Renal cortex interstitium (tissue), 11 donors: ENCODE results near the gene SRSF12. TPM values are rescaled to one million over a fixed set of nuclear protein-coding genes. Genes with fewer than 3 reads are reported as not detected.
"Not testable (repeated sequence)": the region's sequence is repeated elsewhere in the genome, so short reads cannot be mapped to it uniquely, and the experiment has no call there.

Experiments
- DNase-seq, 11 donors: peaks; one replicate each; pipeline ENCODE4 v3.0.0-alpha.2; 2013; ENCODE audit warnings: low read depth in 9 of 11, low spot score in 4 of 11; ENCODE audit errors: extremely low read depth in 1 of 11
- polyA plus RNA-seq, 3 donors: library from polyadenylated mRNA; unstranded; fragments of 120-200 nt; gene quantifications; one replicate each; pipeline ENCODE4 v1.2.1, GENCODE V29; 2013; ENCODE audit not compliant: insufficient read length in 3 of 3

The SRSF12 gene
- polyA plus RNA-seq, 3 donors = 14.0 to 17.4 (median 16.3) TPM

- no peak for DNase-seq
Measured at GRCh38 chr6:89138173-89138572, 20.3 kb upstream of the SRSF12 start.

- no peak for DNase-seq
Measured at GRCh38 chr6:89134723-89135122, 16.9 kb upstream of the SRSF12 start.

GRCh38 chr6:89133981-89134380 lies 16.1 kb upstream of the SRSF12 start:
- no peak for DNase-seq

- no peak for DNase-seq
Measured at GRCh38 chr6:89132057-89132456, 14.2 kb upstream of the SRSF12 start.

GRCh38 chr6:89131599-89131998 lies 13.7 kb upstream of the SRSF12 start:
- no peak for DNase-seq

- DNase-seq = not testable (repeated sequence)
Measured at GRCh38 chr6:89128256-89128671, 10.4 kb upstream of the SRSF12 start.

GRCh38 chr6:89122625-89123024 lies 4.8 kb upstream of the SRSF12 start:
- DNase-seq = peak in 1 of 11 donors; percentile 38

- DNase-seq = no peak
Measured at GRCh38 chr6:89121934-89122333, 4.1 kb upstream of the SRSF12 start.

- no peak for DNase-seq
Measured at GRCh38 chr6:89120371-89120770, 2.5 kb upstream of the SRSF12 start.

- DNase-seq = no peak
Measured at GRCh38 chr6:89118931-89119330, 1.1 kb upstream of the SRSF12 start.

- peak in 1 of 11 donors; percentile 13 for DNase-seq
Measured at GRCh38 chr6:89116702-89117101, 1.2 kb downstream of the SRSF12 start.

GRCh38 chr6:89111933-89112332 lies 5.9 kb downstream of the SRSF12 start:
- DNase-seq = no peak

GRCh38 chr6:89110284-89110683 lies 7.6 kb downstream of the SRSF12 start:
- DNase-seq = no peak

GRCh38 chr6:89100114-89100513 lies 17.8 kb downstream of the SRSF12 start:
- DNase-seq = no peak

GRCh38 chr6:89098461-89098860 lies 19.4 kb downstream of the SRSF12 start:
- no peak for DNase-seq

GRCh38 chr6:89087881-89088280 lies 30.0 kb downstream of the SRSF12 start:
- DNase-seq = no peak

- no peak for DNase-seq
Measured at GRCh38 chr6:89085409-89086205, 32.3 kb downstream of the SRSF12 start.

GRCh38 chr6:89084954-89085353 lies 32.9 kb downstream of the SRSF12 start:
- DNase-seq = no peak

GRCh38 chr6:89084542-89084941 lies 33.3 kb downstream of the SRSF12 start:
- DNase-seq = no peak

- peak in 3 of 11 donors; percentile 20 to 36 (median 27) for DNase-seq
Measured at GRCh38 chr6:89082486-89082891, 35.4 kb downstream of the SRSF12 start.
